ENCODE measurements around the gene ATG13.

Gene ATG13

DNA sequence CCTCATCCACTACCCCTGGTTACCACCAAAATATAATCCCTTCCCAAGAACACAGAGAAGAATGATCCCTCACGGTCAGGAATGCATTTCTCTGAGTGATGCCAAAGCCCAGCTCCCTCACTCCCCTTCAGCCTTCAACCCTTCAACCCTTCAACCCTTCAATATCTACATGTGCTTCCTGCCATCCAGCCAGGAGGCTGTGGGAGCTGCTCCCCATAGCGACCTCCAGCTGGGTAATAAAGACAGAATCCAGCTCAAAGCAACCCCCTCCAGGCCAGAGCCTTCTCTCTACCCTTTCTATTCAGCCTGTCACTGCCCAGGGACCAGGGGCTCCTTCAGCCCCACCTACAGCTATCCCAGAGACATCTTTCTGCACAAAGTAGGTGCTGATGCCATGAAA, 80.4 kb downstream of the ATG13 start:
- TF ChIP-seq, protein P1, sequence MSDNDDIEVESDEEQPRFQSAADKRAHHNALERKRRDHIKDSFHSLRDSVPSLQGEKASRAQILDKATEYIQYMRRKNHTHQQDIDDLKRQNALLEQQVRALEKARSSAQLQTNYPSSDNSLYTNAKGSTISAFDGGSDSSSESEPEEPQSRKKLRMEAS (IDR thresholded peaks at IDR 0.05) = no peak
- no peak for TF ChIP-seq TAF1 (IDR thresholded peaks at IDR 0.05; ENCODE audit: low read depth)
- TF ChIP-seq NFIC (IDR thresholded peaks at IDR 0.05) = no peak
- TF ChIP-seq YY1 (IDR thresholded peaks at IDR 0.05; ENCODE audit: low read depth) = no peak
- TF ChIP-seq EP300 (IDR thresholded peaks at IDR 0.05; ENCODE audit: borderline replicate concordance) = no peak
- no peak for TF ChIP-seq TEAD4 (IDR thresholded peaks at IDR 0.05)
- no peak for TF ChIP-seq TCF12 (IDR thresholded peaks at IDR 0.05; ENCODE audit: low read depth)
- TF ChIP-seq CREB1 (IDR thresholded peaks at IDR 0.05; ENCODE audit: low read depth) = no peak
- no peak for TF ChIP-seq RAD21 (IDR thresholded peaks at IDR 0.05; ENCODE audit: low read depth)
- no peak for TF ChIP-seq ZBTB7A (IDR thresholded peaks at IDR 0.05; ENCODE audit: low read depth)
- TF ChIP-seq, protein P2, sequence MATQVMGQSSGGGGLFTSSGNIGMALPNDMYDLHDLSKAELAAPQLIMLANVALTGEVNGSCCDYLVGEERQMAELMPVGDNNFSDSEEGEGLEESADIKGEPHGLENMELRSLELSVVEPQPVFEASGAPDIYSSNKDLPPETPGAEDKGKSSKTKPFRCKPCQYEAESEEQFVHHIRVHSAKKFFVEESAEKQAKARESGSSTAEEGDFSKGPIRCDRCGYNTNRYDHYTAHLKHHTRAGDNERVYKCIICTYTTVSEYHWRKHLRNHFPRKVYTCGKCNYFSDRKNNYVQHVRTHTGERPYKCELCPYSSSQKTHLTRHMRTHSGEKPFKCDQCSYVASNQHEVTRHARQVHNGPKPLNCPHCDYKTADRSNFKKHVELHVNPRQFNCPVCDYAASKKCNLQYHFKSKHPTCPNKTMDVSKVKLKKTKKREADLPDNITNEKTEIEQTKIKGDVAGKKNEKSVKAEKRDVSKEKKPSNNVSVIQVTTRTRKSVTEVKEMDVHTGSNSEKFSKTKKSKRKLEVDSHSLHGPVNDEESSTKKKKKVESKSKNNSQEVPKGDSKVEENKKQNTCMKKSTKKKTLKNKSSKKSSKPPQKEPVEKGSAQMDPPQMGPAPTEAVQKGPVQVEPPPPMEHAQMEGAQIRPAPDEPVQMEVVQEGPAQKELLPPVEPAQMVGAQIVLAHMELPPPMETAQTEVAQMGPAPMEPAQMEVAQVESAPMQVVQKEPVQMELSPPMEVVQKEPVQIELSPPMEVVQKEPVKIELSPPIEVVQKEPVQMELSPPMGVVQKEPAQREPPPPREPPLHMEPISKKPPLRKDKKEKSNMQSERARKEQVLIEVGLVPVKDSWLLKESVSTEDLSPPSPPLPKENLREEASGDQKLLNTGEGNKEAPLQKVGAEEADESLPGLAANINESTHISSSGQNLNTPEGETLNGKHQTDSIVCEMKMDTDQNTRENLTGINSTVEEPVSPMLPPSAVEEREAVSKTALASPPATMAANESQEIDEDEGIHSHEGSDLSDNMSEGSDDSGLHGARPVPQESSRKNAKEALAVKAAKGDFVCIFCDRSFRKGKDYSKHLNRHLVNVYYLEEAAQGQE (IDR thresholded peaks at IDR 0.05; ENCODE audit: low read depth) = no peak
- TF ChIP-seq CEBPB (IDR thresholded peaks at IDR 0.05) = no peak
- no peak for TF ChIP-seq EGR1 (IDR thresholded peaks at IDR 0.05)
- TF ChIP-seq FOXM1 (IDR thresholded peaks at IDR 0.05; ENCODE audit: borderline replicate concordance, low read depth) = no peak
- TF ChIP-seq USF1 (IDR thresholded peaks at IDR 0.05) = no peak

- no peak for TF ChIP-seq RAD21 (IDR thresholded peaks at IDR 0.05; ENCODE audit: low read depth)
- TF ChIP-seq TAF1 (IDR thresholded peaks at IDR 0.05; ENCODE audit: low read depth) = no peak
- TF ChIP-seq, protein P2 (IDR thresholded peaks at IDR 0.05; ENCODE audit: low read depth) = no peak
- TF ChIP-seq, protein P1 (IDR thresholded peaks at IDR 0.05) = no peak
- no peak for TF ChIP-seq EP300 (IDR thresholded peaks at IDR 0.05; ENCODE audit: borderline replicate concordance)
- TF ChIP-seq TCF12 (IDR thresholded peaks at IDR 0.05; ENCODE audit: low read depth) = no peak
- no peak for TF ChIP-seq FOXM1 (IDR thresholded peaks at IDR 0.05; ENCODE audit: borderline replicate concordance, low read depth)
- no peak for TF ChIP-seq USF1 (IDR thresholded peaks at IDR 0.05)
- no peak for TF ChIP-seq CEBPB (IDR thresholded peaks at IDR 0.05)
- TF ChIP-seq CREB1 (IDR thresholded peaks at IDR 0.05; ENCODE audit: low read depth) = no peak
- no peak for TF ChIP-seq TEAD4 (IDR thresholded peaks at IDR 0.05)
- TF ChIP-seq EGR1 (IDR thresholded peaks at IDR 0.05) = no peak
- TF ChIP-seq NFIC (IDR thresholded peaks at IDR 0.05) = no peak
- TF ChIP-seq YY1 (IDR thresholded peaks at IDR 0.05; ENCODE audit: low read depth) = no peak
- no peak for TF ChIP-seq ZBTB7A (IDR thresholded peaks at IDR 0.05; ENCODE audit: low read depth)
Observed at GRCh38 chr11:46698597-46698996, 81.2 kb downstream of the ATG13 start.

- TF ChIP-seq CEBPB (IDR thresholded peaks at IDR 0.05) (no peak), FOXM1 (IDR thresholded peaks at IDR 0.05; ENCODE audit: borderline replicate concordance, low read depth) (no peak), NFIC (IDR thresholded peaks at IDR 0.05) (peak; percentile 37; the same call in 1 of the 2 replicates), EP300 (IDR thresholded peaks at IDR 0.05; ENCODE audit: borderline replicate concordance) (no peak), USF1 (IDR thresholded peaks at IDR 0.05) (peak; percentile 76), TAF1 (IDR thresholded peaks at IDR 0.05; ENCODE audit: low read depth) (peak; percentile 68), ZBTB7A (IDR thresholded peaks at IDR 0.05; ENCODE audit: low read depth) (peak; percentile 94), EGR1 (IDR thresholded peaks at IDR 0.05) (no peak), TCF12 (IDR thresholded peaks at IDR 0.05; ENCODE audit: low read depth) (peak; percentile 63), CREB1 (IDR thresholded peaks at IDR 0.05; ENCODE audit: low read depth) (peak; percentile 39; the same call in 1 of the 2 replicates), TEAD4 (IDR thresholded peaks at IDR 0.05) (no peak; the same call in 1 of the 2 replicates), YY1 (IDR thresholded peaks at IDR 0.05; ENCODE audit: low read depth) (peak; percentile 81; the same call in 1 of the 2 replicates), RAD21 (IDR thresholded peaks at IDR 0.05; ENCODE audit: low read depth) (no peak)
- TF ChIP-seq, protein P2 (IDR thresholded peaks at IDR 0.05; ENCODE audit: low read depth) = no peak
- TF ChIP-seq, protein P1 (IDR thresholded peaks at IDR 0.05) = peak; percentile 82; the same call in 1 of the 2 replicates
Observed at GRCh38 chr11:46700241-46701077, 83.1 kb downstream of the ATG13 start, which contains the start of the genes ARHGAP1 and ZNF408. Gene ARHGAP1, minus strand, starts transcription at chr11:46700619. Its CDS starts 4,512 bp downstream, at chr11:46696107. Gene ZNF408, plus strand, starts transcription at chr11:46701031. Its CDS starts 17 bp downstream, at chr11:46701048.
